Right atrium auricular region (tissue), 2 donors: ENCODE results near the gene ANKRD6. TPM values are rescaled to one million over a fixed set of nuclear protein-coding genes. Genes with fewer than 3 reads are reported as not detected.
"Not testable (repeated sequence)": the region's sequence is repeated elsewhere in the genome, so short reads cannot be mapped to it uniquely, and the experiment has no call there.

Experiments
- DNase-seq: peaks from one replicate; pipeline ENCODE4 v3.0.0-alpha.2; 2019; ENCODE audit warnings: low spot score
- H3K27ac ChIP-seq, 2 donors: fragments of 200-600 bp; sonication (generic); 1 replicate in 1 of 2; 2 replicates in 1 of 2; pipeline ENCODE4 v1.5.1; 2016 to 2019
- H3K27me3 ChIP-seq, 2 donors: fragments of 200-600 bp; sonication (generic); one replicate each; pipeline versions ENCODE4 v1.5.1 to v1.6.0; 2017 to 2019
- H3K36me3 ChIP-seq: fragments of 200-600 bp; sonication (generic); one replicate; pipeline ENCODE4 v1.5.1; 2016
- H3K4me1 ChIP-seq, 2 donors: fragments of 200-600 bp; sonication (generic); one replicate each; pipeline versions ENCODE4 v1.5.1 to v1.6.0; 2017 to 2019
- H3K4me3 ChIP-seq, 2 donors: fragments of 200-600 bp; sonication (generic); 1 replicate in 1 of 2; 2 replicates in 1 of 2; pipeline ENCODE4 v1.5.1; 2017 to 2019; ENCODE audit warnings: mild to moderate bottlenecking in 1 of 2, moderate library complexity in 1 of 2
- H3K9me3 ChIP-seq, 2 donors: fragments of 200-600 bp; sonication (generic); one replicate each; pipeline ENCODE4 v1.5.1; 2019
- CTCF ChIP-seq, 2 donors: fragments of 200-600 bp; sonication (generic); IDR thresholded peaks; one replicate each; pipeline ENCODE4 v1.5.1; 2019; ENCODE audit warnings: antibody characterized with exemption in 2 of 2
- total RNA-seq, 2 donors: library from RNA; depleted of rRNA; stranded (reverse); fragments of >200 nt; gene quantifications; one replicate each; pipeline ENCODE4 v1.1.0, GENCODE V29; 2016

The ANKRD6 gene
- total RNA-seq, 2 donors from 2014 or later, result 9.2 to 12.3 TPM

GRCh38 chr6:89388846-89389245 lies 44.1 kb upstream of the ANKRD6 start:
- no peak overlapping the region for H3K27ac ChIP-seq

GRCh38 chr6:89392823-89393222 lies 40.1 kb upstream of the ANKRD6 start:
- no peak for DNase-seq
- no peak overlapping the region for H3K4me3 ChIP-seq

More at GRCh38 chr6:89388846-89389245, 44.1 kb upstream of the ANKRD6 start:
- no peak for TF ChIP-seq CTCF (IDR thresholded peaks at IDR 0.05)
- Histone ChIP-seq H3K9me3 (no peaks in the 10 kb centered on the region), H3K4me3 (no peak overlapping the region), H3K27me3 (no peaks in the 10 kb centered on the region), H3K4me1 (peaks cover 0 to 5% of the 10 kb centered on the region in 2 donors), H3K36me3 (peaks cover 4% of the 10 kb centered on the region)
- DNase-seq, result no peak

GRCh38 chr6:89393659-89394058 lies 39.3 kb upstream of the ANKRD6 start:
- H3K9me3 ChIP-seq, result no peaks in the 10 kb centered on the region
- H3K4me3 ChIP-seq, result no peak overlapping the region
- no peak for TF ChIP-seq CTCF (IDR thresholded peaks at IDR 0.05)
- H3K36me3 ChIP-seq, result no peaks in the 10 kb centered on the region
- H3K27me3 ChIP-seq, result no peaks in the 10 kb centered on the region
- DNase-seq, result no peak
- H3K4me1 ChIP-seq, result peaks cover 0 to 7% of the 10 kb centered on the region in 2 donors
- no peak overlapping the region for H3K27ac ChIP-seq

More at GRCh38 chr6:89392823-89393222, 40.1 kb upstream of the ANKRD6 start:
- no peaks in the 10 kb centered on the region for H3K9me3 ChIP-seq
- TF ChIP-seq CTCF (IDR thresholded peaks at IDR 0.05), result no peak
- no peak overlapping the region for H3K27ac ChIP-seq
- no peaks in the 10 kb centered on the region for H3K27me3 ChIP-seq
- no peaks in the 10 kb centered on the region for H3K36me3 ChIP-seq
- peaks cover 0 to 3% of the 10 kb centered on the region in 2 donors for H3K4me1 ChIP-seq

GRCh38 chr6:89397884-89398283 lies 35.1 kb upstream of the ANKRD6 start:
- peaks cover 0 to 22% of the 10 kb centered on the region in 2 donors for H3K4me1 ChIP-seq

GRCh38 chr6:89398762-89399525 lies 34.0 kb upstream of the ANKRD6 start:
- Histone ChIP-seq H3K36me3 (no peaks in the 10 kb centered on the region), H3K27ac (no peak overlapping the region), H3K27me3 (no peaks in the 10 kb centered on the region), H3K9me3 (no peaks in the 10 kb centered on the region), H3K4me1 (peaks cover 0 to 22% of the 10 kb centered on the region in 2 donors), H3K4me3 (no peak overlapping the region)
- no peak for TF ChIP-seq CTCF (IDR thresholded peaks at IDR 0.05)
- DNase-seq, result no peak

More at GRCh38 chr6:89397884-89398283, 35.1 kb upstream of the ANKRD6 start:
- not testable (repeated sequence) for H3K27me3 ChIP-seq, H3K36me3 ChIP-seq, DNase-seq, H3K27ac ChIP-seq, H3K9me3 ChIP-seq, H3K4me3 ChIP-seq

GRCh38 chr6:89400050-89400449 lies 32.9 kb upstream of the ANKRD6 start:
- no peak for TF ChIP-seq CTCF (IDR thresholded peaks at IDR 0.05)
- no peak for DNase-seq
- Histone ChIP-seq H3K9me3 (no peaks in the 10 kb centered on the region), H3K36me3 (no peaks in the 10 kb centered on the region), H3K27ac (no peak overlapping the region), H3K27me3 (no peaks in the 10 kb centered on the region), H3K4me1 (peaks cover 0 to 22% of the 10 kb centered on the region in 2 donors), H3K4me3 (no peak overlapping the region)
